HL-60 (cell line): ENCODE results near the gene ECI1.

ENCODE experiments used
- DNase-seq, 2 experiments: peaks; one replicate each; pipeline ENCODE4 v3.0.0-alpha.2; 2010 to 2020; ENCODE audit warnings: low read depth in 1 of 2, low spot score in 1 of 2
- H3K27ac ChIP-seq: fragments of 250-450 bp; sonication (Bioruptor Pico); replicated peaks from 2 replicates; pipeline ENCODE4 v1.5.1; 2020; ENCODE audit warnings: mild to moderate bottlenecking, moderate library complexity
- H3K27me3 ChIP-seq: fragments of 250-450 bp; sonication (Bioruptor Pico); 2 replicates; pipeline ENCODE4 v1.5.1; 2021; ENCODE audit warnings: mild to moderate bottlenecking, moderate library complexity; ENCODE audit not compliant: insufficient read depth, poor library complexity, severe bottlenecking
- H3K4me3 ChIP-seq: replicated peaks from 2 replicates; pipeline ENCODE4 v1.5.1; 2011; ENCODE audit warnings: mild to moderate bottlenecking, control low read depth, low read length; ENCODE audit not compliant: insufficient read depth
- GABPA ChIP-seq: IDR thresholded peaks from 2 replicates; pipeline ENCODE4 v1.6.1; 2012; ENCODE audit warnings: low read depth
- POLR2AphosphoS5 ChIP-seq: IDR thresholded peaks from 2 replicates; pipeline ENCODE4 v1.6.1; 2012; ENCODE audit warnings: low read depth
- REST ChIP-seq: IDR thresholded peaks from 2 replicates; pipeline ENCODE4 v1.6.1; 2012; ENCODE audit warnings: low read depth; ENCODE audit not compliant: insufficient replicate concordance
- SPI1 ChIP-seq: IDR thresholded peaks from 2 replicates; pipeline ENCODE4 v1.6.1; 2012; ENCODE audit warnings: low read depth, mild to moderate bottlenecking, borderline replicate concordance
- TF ChIP-seq, protein P1 (sequence below): IDR thresholded peaks from one replicate; pipeline ENCODE4 v1.5.1; 2011; ENCODE audit warnings: low read length, control low read depth, inconsistent platforms; ENCODE audit not compliant: insufficient read depth

Gene ECI1

GRCh38 chr16:2238150-2238837, 13.1 kb downstream of the ECI1 start:
- Histone ChIP-seq H3K4me3 (no peak overlapping the region), H3K27me3 (no peaks in the 10 kb centered on the region), H3K27ac (no peak overlapping the region)
- DNase-seq, result no peak
- no peak for TF ChIP-seq GABPA
- no peak; the same call in 1 of the 2 replicates for TF ChIP-seq POLR2AphosphoS5
- TF ChIP-seq, protein P1, sequence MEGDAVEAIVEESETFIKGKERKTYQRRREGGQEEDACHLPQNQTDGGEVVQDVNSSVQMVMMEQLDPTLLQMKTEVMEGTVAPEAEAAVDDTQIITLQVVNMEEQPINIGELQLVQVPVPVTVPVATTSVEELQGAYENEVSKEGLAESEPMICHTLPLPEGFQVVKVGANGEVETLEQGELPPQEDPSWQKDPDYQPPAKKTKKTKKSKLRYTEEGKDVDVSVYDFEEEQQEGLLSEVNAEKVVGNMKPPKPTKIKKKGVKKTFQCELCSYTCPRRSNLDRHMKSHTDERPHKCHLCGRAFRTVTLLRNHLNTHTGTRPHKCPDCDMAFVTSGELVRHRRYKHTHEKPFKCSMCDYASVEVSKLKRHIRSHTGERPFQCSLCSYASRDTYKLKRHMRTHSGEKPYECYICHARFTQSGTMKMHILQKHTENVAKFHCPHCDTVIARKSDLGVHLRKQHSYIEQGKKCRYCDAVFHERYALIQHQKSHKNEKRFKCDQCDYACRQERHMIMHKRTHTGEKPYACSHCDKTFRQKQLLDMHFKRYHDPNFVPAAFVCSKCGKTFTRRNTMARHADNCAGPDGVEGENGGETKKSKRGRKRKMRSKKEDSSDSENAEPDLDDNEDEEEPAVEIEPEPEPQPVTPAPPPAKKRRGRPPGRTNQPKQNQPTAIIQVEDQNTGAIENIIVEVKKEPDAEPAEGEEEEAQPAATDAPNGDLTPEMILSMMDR, result no peak
- TF ChIP-seq REST, result no peak
- no peak for TF ChIP-seq SPI1

- H3K4me3 ChIP-seq, result no peak overlapping the region
- TF ChIP-seq REST, result no peak
- TF ChIP-seq GABPA, result no peak
- TF ChIP-seq, protein P1, result no peak
- TF ChIP-seq SPI1, result no peak
- no peak for TF ChIP-seq POLR2AphosphoS5
- H3K27ac ChIP-seq, result no peak overlapping the region
- no peaks in the 10 kb centered on the region for H3K27me3 ChIP-seq
- DNase-seq, result no peak
These were observed 13.8 kb downstream of the ECI1 start for GRCh38 chr16:2237493-2238149.

GRCh38 chr16:2237102-2237482, 14.3 kb downstream of the ECI1 start:
- Histone ChIP-seq H3K27me3 (no peaks in the 10 kb centered on the region), H3K4me3 (no peak overlapping the region), H3K27ac (no peak overlapping the region)
- TF ChIP-seq SPI1 (no peak), POLR2AphosphoS5 (no peak), GABPA (no peak), REST (no peak)
- TF ChIP-seq, protein P1, result no peak
- no peak for DNase-seq
